ENCODE data around the gene SPNS3.

SPNS3 gene

GRCh38 chr17:4393806-4394205 is 39.9 kb upstream of the SPNS3 start:
- Histone ChIP-seq H2AFZ (ENCODE audit: insufficient read depth, low read length, poor library complexity) (peak overlapping the region; percentile 32), H3K4me3 (ENCODE audit: low read depth, low read length) (no peak overlapping the region), H3K18ac (ENCODE audit: low read length) (peak overlapping the region; percentile 37), H3K27ac (ENCODE audit: low read depth, low read length) (peak overlapping the region; percentile 85), H2AK5ac (ENCODE audit: low read length) (peak overlapping the region; percentile 56), H3K4me2 (ENCODE audit: low read length) (peak overlapping the region; percentile 29), H2BK120ac (ENCODE audit: insufficient read depth, low read length, poor library complexity) (peak overlapping the region; percentile 54), H3K9ac (ENCODE audit: low read length) (no peak overlapping the region), H3K4ac (ENCODE audit: low read depth, low read length) (peak overlapping the region; percentile 39), H4K91ac (ENCODE audit: low read depth, low read length) (peak overlapping the region; percentile 82), H3K23ac (ENCODE audit: low read length) (no peak overlapping the region), H3K79me1 (ENCODE audit: low read length) (peaks cover 17% of the 10 kb centered on the region), H4K12ac (ENCODE audit: low read depth, low read length) (no peak overlapping the region), H3K14ac (ENCODE audit: low read length) (peak overlapping the region; percentile 49), H2BK12ac (ENCODE audit: low read length) (peak overlapping the region; percentile 80), H4K8ac (ENCODE audit: low read depth, low read length) (peak overlapping the region; percentile 78), H3K79me2 (ENCODE audit: control insufficient read depth, insufficient read depth, low read length, poor library complexity) (peaks cover 2% of the 10 kb centered on the region), H3K4me1 (ENCODE audit: control insufficient read depth in 1 of 2, insufficient read depth in 2 of 2, low read length in 2 of 2) (peaks cover 26 to 27% of the 10 kb centered on the region in 2 experiments), H3K9me3 (ENCODE audit: insufficient read depth, low read depth, low read length) (no peaks in the 10 kb centered on the region), H2BK5ac (ENCODE audit: low read depth, low read length, poor library complexity) (peak overlapping the region; percentile 37), H3K36me3 (ENCODE audit: control insufficient read depth in 1 of 2, insufficient read depth in 2 of 2, low read length in 2 of 2) (no peaks in the 10 kb centered on the region), H3K27me3 (ENCODE audit: insufficient read depth, low read length) (no peaks in the 10 kb centered on the region)
- WGBS (ENCODE audit: extremely low coverage, insufficient coverage, insufficient read length) = no CpG with 5 or more reads among the region's 7 CpGs
- DNase-seq = no peak

GRCh38 chr17:4394208-4395110 is 39.3 kb upstream of the SPNS3 start:
- H3K79me1 ChIP-seq (ENCODE audit: low read length) = peaks cover 17% of the 10 kb centered on the region
- peaks cover 26% of the 10 kb centered on the region in 2 experiments for H3K4me1 ChIP-seq (ENCODE audit: control insufficient read depth in 1 of 2, insufficient read depth in 2 of 2, low read length in 2 of 2)
- peaks cover 2% of the 10 kb centered on the region for H3K79me2 ChIP-seq (ENCODE audit: control insufficient read depth, insufficient read depth, low read length, poor library complexity)
- peak overlapping the region; percentile 80 for H4K8ac ChIP-seq (ENCODE audit: low read depth, low read length)
- H3K9ac ChIP-seq (ENCODE audit: low read length) = no peak overlapping the region
- DNase-seq = peak; percentile 77 to 86
- no peak overlapping the region for H3K23ac ChIP-seq (ENCODE audit: low read length)
- peak overlapping the region; percentile 29 for H3K4me2 ChIP-seq (ENCODE audit: low read length)
- peak overlapping the region; percentile 86 for H4K91ac ChIP-seq (ENCODE audit: low read depth, low read length)
- H2BK12ac ChIP-seq (ENCODE audit: low read length) = peak overlapping the region; percentile 83
- peak overlapping the region; percentile 76 for H2AK5ac ChIP-seq (ENCODE audit: low read length)
- peak overlapping the region; percentile 32 for H2AFZ ChIP-seq (ENCODE audit: insufficient read depth, low read length, poor library complexity)
- no CpG with 5 or more reads among the region's 5 CpGs for whole genome bisulfite sequencing (ENCODE audit: extremely low coverage, insufficient coverage, insufficient read length)
- peak overlapping the region; percentile 36 for H3K18ac ChIP-seq (ENCODE audit: low read length)
- H2BK5ac ChIP-seq (ENCODE audit: low read depth, low read length, poor library complexity) = peak overlapping the region; percentile 55
- peak overlapping the region; percentile 77 for H3K4ac ChIP-seq (ENCODE audit: low read depth, low read length)
- H4K12ac ChIP-seq (ENCODE audit: low read depth, low read length) = peak overlapping the region; percentile 57
- H3K9me3 ChIP-seq (ENCODE audit: insufficient read depth, low read depth, low read length) = no peaks in the 10 kb centered on the region
- H3K27me3 ChIP-seq (ENCODE audit: insufficient read depth, low read length) = no peaks in the 10 kb centered on the region
- H3K36me3 ChIP-seq (ENCODE audit: control insufficient read depth in 1 of 2, insufficient read depth in 2 of 2, low read length in 2 of 2) = no peaks in the 10 kb centered on the region
- peak overlapping the region; percentile 79 for H2BK120ac ChIP-seq (ENCODE audit: insufficient read depth, low read length, poor library complexity)
- H3K14ac ChIP-seq (ENCODE audit: low read length) = peak overlapping the region; percentile 72
- H3K27ac ChIP-seq (ENCODE audit: low read depth, low read length) = peak overlapping the region; percentile 85
- H3K4me3 ChIP-seq (ENCODE audit: low read depth, low read length) = no peak overlapping the region

- Histone ChIP-seq H3K27me3 (ENCODE audit: insufficient read depth, low read length) (no peaks in the 10 kb centered on the region), H3K27ac (ENCODE audit: low read depth, low read length) (peak overlapping the region; percentile 85), H3K79me1 (ENCODE audit: low read length) (peaks cover 17% of the 10 kb centered on the region), H2BK120ac (ENCODE audit: insufficient read depth, low read length, poor library complexity) (peak overlapping the region; percentile 79), H3K4me1 (ENCODE audit: control insufficient read depth in 1 of 2, insufficient read depth in 2 of 2, low read length in 2 of 2) (peaks cover 26% of the 10 kb centered on the region in 2 experiments), H3K23ac (ENCODE audit: low read length) (no peak overlapping the region), H3K36me3 (ENCODE audit: control insufficient read depth in 1 of 2, insufficient read depth in 2 of 2, low read length in 2 of 2) (no peaks in the 10 kb centered on the region), H3K79me2 (ENCODE audit: control insufficient read depth, insufficient read depth, low read length, poor library complexity) (peaks cover 2% of the 10 kb centered on the region), H3K4me2 (ENCODE audit: low read length) (no peak overlapping the region), H2AFZ (ENCODE audit: insufficient read depth, low read length, poor library complexity) (no peak overlapping the region), H3K18ac (ENCODE audit: low read length) (no peak overlapping the region), H4K12ac (ENCODE audit: low read depth, low read length) (no peak overlapping the region), H2AK5ac (ENCODE audit: low read length) (peak overlapping the region; percentile 76), H3K9me3 (ENCODE audit: insufficient read depth, low read depth, low read length) (no peaks in the 10 kb centered on the region), H3K14ac (ENCODE audit: low read length) (peak overlapping the region; percentile 62), H2BK12ac (ENCODE audit: low read length) (peak overlapping the region; percentile 83), H3K9ac (ENCODE audit: low read length) (no peak overlapping the region), H4K91ac (ENCODE audit: low read depth, low read length) (peak overlapping the region; percentile 86), H3K4ac (ENCODE audit: low read depth, low read length) (peak overlapping the region; percentile 77), H4K8ac (ENCODE audit: low read depth, low read length) (peak overlapping the region; percentile 80), H2BK5ac (ENCODE audit: low read depth, low read length, poor library complexity) (peak overlapping the region; percentile 55), H3K4me3 (ENCODE audit: low read depth, low read length) (no peak overlapping the region)
- WGBS (ENCODE audit: extremely low coverage, insufficient coverage, insufficient read length) = no CpG with 5 or more reads among the region's 3 CpGs
- DNase-seq = no peak
Measured at GRCh38 chr17:4395111-4395478, 38.6 kb upstream of the SPNS3 start.

GRCh38 chr17:4397840-4398239 is 35.9 kb upstream of the SPNS3 start:
- Histone ChIP-seq H3K18ac (ENCODE audit: low read length) (no peak overlapping the region), H4K12ac (ENCODE audit: low read depth, low read length) (no peak overlapping the region), H4K91ac (ENCODE audit: low read depth, low read length) (no peak overlapping the region), H3K23ac (ENCODE audit: low read length) (no peak overlapping the region), H3K4me2 (ENCODE audit: low read length) (no peak overlapping the region), H3K9ac (ENCODE audit: low read length) (no peak overlapping the region), H3K27ac (ENCODE audit: low read depth, low read length) (no peak overlapping the region), H3K36me3 (ENCODE audit: control insufficient read depth in 1 of 2, insufficient read depth in 2 of 2, low read length in 2 of 2) (no peaks in the 10 kb centered on the region), H3K79me1 (ENCODE audit: low read length) (peaks cover 17% of the 10 kb centered on the region), H2BK12ac (ENCODE audit: low read length) (no peak overlapping the region), H3K79me2 (ENCODE audit: control insufficient read depth, insufficient read depth, low read length, poor library complexity) (peaks cover 2% of the 10 kb centered on the region), H2AK5ac (ENCODE audit: low read length) (no peak overlapping the region), H4K8ac (ENCODE audit: low read depth, low read length) (no peak overlapping the region), H3K27me3 (ENCODE audit: insufficient read depth, low read length) (no peaks in the 10 kb centered on the region), H2BK120ac (ENCODE audit: insufficient read depth, low read length, poor library complexity) (no peak overlapping the region), H3K4ac (ENCODE audit: low read depth, low read length) (no peak overlapping the region), H3K9me3 (ENCODE audit: insufficient read depth, low read depth, low read length) (peaks cover 1% of the 10 kb centered on the region), H3K14ac (ENCODE audit: low read length) (no peak overlapping the region), H2BK5ac (ENCODE audit: low read depth, low read length, poor library complexity) (no peak overlapping the region), H3K4me3 (ENCODE audit: low read depth, low read length) (no peak overlapping the region), H3K4me1 (ENCODE audit: control insufficient read depth in 1 of 2, insufficient read depth in 2 of 2, low read length in 2 of 2) (peaks cover 26% of the 10 kb centered on the region in 2 experiments), H2AFZ (ENCODE audit: insufficient read depth, low read length, poor library complexity) (no peak overlapping the region)
- no peak for DNase-seq
- no CpG with 5 or more reads among the region's 6 CpGs for WGBS (ENCODE audit: extremely low coverage, insufficient coverage, insufficient read length)

Measured in trophoblast cell (in vitro differentiated cells and primary cell).